ENCODE data around the gene AKR1C2.
"Not testable (repeated sequence)": the region's sequence is repeated elsewhere in the genome, so short reads cannot be mapped to it uniquely, and the experiment has no call there.

The AKR1C2 gene

GRCh38 chr10:5023177-5023805 lies 19.6 kb upstream of the AKR1C2 start:
- FAIRE-seq: no peak

- FAIRE-seq: not testable (repeated sequence)
Measured at GRCh38 chr10:5021624-5022290, 18.1 kb upstream of the AKR1C2 start.

- not testable (repeated sequence) for FAIRE-seq
Measured at GRCh38 chr10:5019770-5020612, 16.3 kb upstream of the AKR1C2 start.

- FAIRE-seq: not testable (repeated sequence)
Measured at GRCh38 chr10:5018671-5019277, 15.1 kb upstream of the AKR1C2 start.

- FAIRE-seq: no peak
Measured at GRCh38 chr10:5018134-5018533, 14.5 kb upstream of the AKR1C2 start.

- no peak for FAIRE-seq
Measured at GRCh38 chr10:5014936-5015335, 11.3 kb upstream of the AKR1C2 start.

GRCh38 chr10:5014200-5014910 lies 10.7 kb upstream of the AKR1C2 start:
- not testable (repeated sequence) for FAIRE-seq

GRCh38 chr10:5013385-5013784 lies 9.7 kb upstream of the AKR1C2 start:
- FAIRE-seq: no peak

- FAIRE-seq: no peak
Measured at GRCh38 chr10:5012595-5012994, 8.9 kb upstream of the AKR1C2 start.

- FAIRE-seq: not testable (repeated sequence)
Measured at GRCh38 chr10:5011392-5011791, 7.7 kb upstream of the AKR1C2 start.

- FAIRE-seq: not testable (repeated sequence)
Measured at GRCh38 chr10:5010043-5010442, 6.4 kb upstream of the AKR1C2 start.

GRCh38 chr10:5008857-5009548 lies 5.3 kb upstream of the AKR1C2 start:
- FAIRE-seq: not testable (repeated sequence)

GRCh38 chr10:5004501-5004900 lies 844 bp upstream of the AKR1C2 start:
- FAIRE-seq: not testable (repeated sequence)

GRCh38 chr10:5004030-5004385 lies 351 bp upstream of the AKR1C2 start:
- not testable (repeated sequence) for FAIRE-seq

- no peak for FAIRE-seq
Measured at GRCh38 chr10:5002013-5002727, 1.5 kb downstream of the AKR1C2 start.

GRCh38 chr10:4998671-4999070 lies 5.0 kb downstream of the AKR1C2 start:
- no peak for FAIRE-seq

GRCh38 chr10:4994260-4994659 lies 9.4 kb downstream of the AKR1C2 start:
- not testable (repeated sequence) for FAIRE-seq

- not testable (repeated sequence) for FAIRE-seq
Measured at GRCh38 chr10:4992564-4992963, 11.1 kb downstream of the AKR1C2 start.

GRCh38 chr10:4991463-4991862 lies 12.2 kb downstream of the AKR1C2 start:
- not testable (repeated sequence) for FAIRE-seq

- no peak for FAIRE-seq
Measured at GRCh38 chr10:4990217-4990616, 13.4 kb downstream of the AKR1C2 start.

GRCh38 chr10:4988000-4988641 lies 15.5 kb downstream of the AKR1C2 start:
- not testable (repeated sequence) for FAIRE-seq
